ENCODE results near the gene ERCC1.

GRCh38 chr19:45470762-45471081, 47.0 kb upstream of the ERCC1 start:
- TF ChIP-seq CTCF (IDR thresholded peaks at IDR 0.05; ENCODE audit: low read depth, low read length, missing input control) (no peak), GABPA (IDR thresholded peaks at IDR 0.05 in 1 of 2, conservative IDR thresholded peaks at IDR 0.05 in 1 of 2) (no peak), TAF1 (conservative IDR thresholded peaks at IDR 0.05) (no peak), REST (IDR thresholded peaks at IDR 0.05) (no peak), YY1 (IDR thresholded peaks at IDR 0.05) (no peak), ATF3 (IDR thresholded peaks at IDR 0.05) (no peak)
